Transverse colon (tissue), 4 donors: ENCODE data around the gene CD276.
"Not testable (repeated sequence)": the region's sequence is repeated elsewhere in the genome, so short reads cannot be mapped to it uniquely, and the experiment has no call there.

ENCODE experiments used
- CTCF ChIP-seq, 5 experiments: fragments of 200-600 bp in 3 of 5; fragments of 450-650 bp in 2 of 5; sonication (generic) in 3 of 5; IDR thresholded peaks; 1 replicate in 2 of 5; 2 replicates in 3 of 5; pipeline ENCODE4 v1.5.1; 2016 to 2017; ENCODE audit warnings: antibody characterized with exemption in 5 of 5, inconsistent platforms in 3 of 5, mild to moderate bottlenecking in 2 of 5, moderate library complexity in 1 of 5
- POLR2A ChIP-seq: fragments of 450-650 bp; IDR thresholded peaks from one replicate; pipeline ENCODE4 v1.6.1; 2016; ENCODE audit warnings: antibody characterized with exemption, mild to moderate bottlenecking, moderate library complexity
- POLR2AphosphoS5 ChIP-seq, 3 donors: sonication (generic); formaldehyde crosslinking; IDR thresholded peaks; one replicate each; pipeline ENCODE4 v1.6.1; 2016; ENCODE audit warnings: antibody characterized with exemption in 3 of 3

GRCh38 chr15:73703601-73704000 lies 19.4 kb downstream of the CD276 start:
- not testable (repeated sequence) for TF ChIP-seq POLR2AphosphoS5 (IDR thresholded peaks at IDR 0.05); CTCF (IDR thresholded peaks at IDR 0.05); POLR2A
